ENCODE data around the gene SDHC. TPM values are rescaled to one million over a fixed set of nuclear protein-coding genes. Genes with fewer than 3 reads are reported as not detected.

Gene SDHC
- total and polyA plus RNA-seq, 2 of the 8 experiments (the other 6 are each of a cell fraction or from before 2014, with no cell fraction given): 224 to 305 TPM

- no peak for TF ChIP-seq CHD7 (IDR thresholded peaks at IDR 0.05; ENCODE audit: insufficient replicate concordance, low read length)
- no peak for TF ChIP-seq CBX5 (IDR thresholded peaks at IDR 0.05; ENCODE audit: low read depth, low read length)
- no peak for TF ChIP-seq GTF2F1 (IDR thresholded peaks at IDR 0.05; ENCODE audit: borderline replicate concordance, low read depth, low read length)
Observed at GRCh38 chr1:161297415-161297814, 16.8 kb upstream of the SDHC start (continued).

Data from H1 (cell line).